ENCODE results near the gene DCAF4. TPM values are rescaled to one million over a fixed set of nuclear protein-coding genes. Genes with fewer than 3 reads are reported as not detected.

DCAF4 gene
- total and polyA plus RNA-seq, 8 donors: 11.8 to 27.7 (median 17.5) TPM

- no peaks in the 10 kb centered on the region for H3K36me3 ChIP-seq
- no peak within 1 kb of the TSS for H3K27ac ChIP-seq
- H3K4me1 ChIP-seq: peaks cover 0 to 32% of the 10 kb centered on the region in 2 donors
- DNase-seq: peak; percentile 88 to 95 (median 94)
- intact Hi-C loops (cut with DNase I): no loop called here
- H3K4me3 ChIP-seq: peak within 1 kb of the TSS; percentile 71 to 75
- ATAC-seq: peak; percentile 99
- H3K9me3 ChIP-seq: no peaks in the 10 kb centered on the region
- H3K27me3 ChIP-seq: peaks cover 37 to 95% of the 10 kb centered on the region in 2 donors
- TF ChIP-seq, protein P1, sequence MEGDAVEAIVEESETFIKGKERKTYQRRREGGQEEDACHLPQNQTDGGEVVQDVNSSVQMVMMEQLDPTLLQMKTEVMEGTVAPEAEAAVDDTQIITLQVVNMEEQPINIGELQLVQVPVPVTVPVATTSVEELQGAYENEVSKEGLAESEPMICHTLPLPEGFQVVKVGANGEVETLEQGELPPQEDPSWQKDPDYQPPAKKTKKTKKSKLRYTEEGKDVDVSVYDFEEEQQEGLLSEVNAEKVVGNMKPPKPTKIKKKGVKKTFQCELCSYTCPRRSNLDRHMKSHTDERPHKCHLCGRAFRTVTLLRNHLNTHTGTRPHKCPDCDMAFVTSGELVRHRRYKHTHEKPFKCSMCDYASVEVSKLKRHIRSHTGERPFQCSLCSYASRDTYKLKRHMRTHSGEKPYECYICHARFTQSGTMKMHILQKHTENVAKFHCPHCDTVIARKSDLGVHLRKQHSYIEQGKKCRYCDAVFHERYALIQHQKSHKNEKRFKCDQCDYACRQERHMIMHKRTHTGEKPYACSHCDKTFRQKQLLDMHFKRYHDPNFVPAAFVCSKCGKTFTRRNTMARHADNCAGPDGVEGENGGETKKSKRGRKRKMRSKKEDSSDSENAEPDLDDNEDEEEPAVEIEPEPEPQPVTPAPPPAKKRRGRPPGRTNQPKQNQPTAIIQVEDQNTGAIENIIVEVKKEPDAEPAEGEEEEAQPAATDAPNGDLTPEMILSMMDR (IDR thresholded peaks at IDR 0.05): no peak
Observed at GRCh38 chr14:72893636-72894322, 32.5 kb upstream of the DCAF4 start, which contains the start of gene DPF3. Gene DPF3, minus strand, starts transcription at chr14:72894101. Its CDS starts 13 bp downstream, at chr14:72894088.

DNA sequence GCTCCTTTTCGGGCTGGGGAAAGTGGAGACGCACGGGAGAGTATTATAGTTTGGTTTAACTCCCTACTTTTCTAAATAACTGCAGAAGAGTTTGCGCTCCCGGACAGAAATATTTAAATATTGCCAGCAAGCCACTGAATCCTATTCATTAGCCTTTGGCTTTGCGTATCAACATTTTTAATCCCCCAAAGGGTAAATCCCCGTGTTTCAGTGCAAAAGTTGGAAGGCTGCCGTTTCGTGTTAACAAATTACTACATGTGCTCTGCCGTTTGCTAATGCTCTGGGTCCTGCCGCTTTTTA is 32.0 kb upstream of the DCAF4 start:
- no peak for ATAC-seq
- no peaks in the 10 kb centered on the region for H3K9me3 ChIP-seq
- peaks cover 37 to 90% of the 10 kb centered on the region in 2 donors for H3K27me3 ChIP-seq
- DNase-seq: no peak
- intact Hi-C loops (cut with DNase I): no loop called here
- no peak overlapping the region for H3K27ac ChIP-seq
- peak overlapping the region; percentile 71 to 75 for H3K4me3 ChIP-seq
- no peaks in the 10 kb centered on the region for H3K36me3 ChIP-seq
- TF ChIP-seq, protein P1 (IDR thresholded peaks at IDR 0.05): no peak
- peaks cover 0 to 32% of the 10 kb centered on the region in 2 donors for H3K4me1 ChIP-seq

GRCh38 chr14:72894623-72895378 is 31.5 kb upstream of the DCAF4 start:
- Histone ChIP-seq H3K27me3 (peaks cover 37 to 84% of the 10 kb centered on the region in 2 donors), H3K4me1 (peaks cover 0 to 32% of the 10 kb centered on the region in 2 donors), H3K36me3 (no peaks in the 10 kb centered on the region), H3K27ac (no peak overlapping the region), H3K4me3 (peak overlapping the region; percentile 71 to 75), H3K9me3 (no peaks in the 10 kb centered on the region)
- DNase-seq (peak in 1 of 4 donors; percentile 35), ATAC-seq (peak; percentile 58)
- intact Hi-C loops (cut with DNase I): no loop called here
- TF ChIP-seq, protein P1 (IDR thresholded peaks at IDR 0.05): no peak

- ATAC-seq: no peak
- Histone ChIP-seq H3K27ac (no peak overlapping the region), H3K4me1 (peaks cover 0 to 17% of the 10 kb centered on the region in 2 donors), H3K27me3 (peaks cover 12 to 48% of the 10 kb centered on the region in 2 donors), H3K9me3 (no peaks in the 10 kb centered on the region), H3K36me3 (no peaks in the 10 kb centered on the region), H3K4me3 (no peak overlapping the region)
- intact Hi-C loops (cut with DNase I): no loop called here
- DNase-seq: no peak
- TF ChIP-seq, protein P1 (IDR thresholded peaks at IDR 0.05): no peak
Observed at GRCh38 chr14:72898448-72898847, 27.8 kb upstream of the DCAF4 start.

- DNase-seq: no peak
- no peaks in the 10 kb centered on the region for H3K9me3 ChIP-seq
- no peak overlapping the region for H3K4me3 ChIP-seq
- TF ChIP-seq, protein P1 (IDR thresholded peaks at IDR 0.05): no peak
- intact Hi-C loops (cut with DNase I): loop anchor here in 1 of 2 donors (10.0 kb wide), 1 partner anchor 387 kb away; no protein-coding TSS in a partner anchor
- no peak for ATAC-seq
- H3K4me1 ChIP-seq: no peaks in the 10 kb centered on the region
- no peaks in the 10 kb centered on the region for H3K36me3 ChIP-seq
- no peak overlapping the region for H3K27ac ChIP-seq
- peaks cover 2 to 26% of the 10 kb centered on the region in 2 donors for H3K27me3 ChIP-seq
Observed at GRCh38 chr14:72901361-72901760, 24.9 kb upstream of the DCAF4 start.

Data from left lung (tissue), 10 donors.